Gastrocnemius medialis (tissue), 4 donors: Measurements from ENCODE around the gene EIF5AL1. TPM values are rescaled to one million over a fixed set of nuclear protein-coding genes. Genes with fewer than 3 reads are reported as not detected.

Experiments used
- ATAC-seq, 2 donors: fragments of 150-250 bp; one replicate each; pipeline ENCODE4 v1.9.1; 2016
- DNase-seq, 2 donors: peaks; one replicate each; pipeline ENCODE4 v3.0.0-alpha.2; 2019
- H3K27ac ChIP-seq, 4 donors: fragments of 200-600 bp; sonication (generic); 1 replicate in 1 of 4; 2 replicates in 3 of 4; pipeline ENCODE4 v1.5.1; 2016 to 2018; ENCODE audit warnings: mild to moderate bottlenecking in 2 of 4, moderate library complexity in 1 of 4
- H3K27me3 ChIP-seq, 3 donors: fragments of 200-600 bp; sonication (generic) in 2 of 3; 1 replicate in 1 of 3; 2 replicates in 2 of 3; pipeline versions ENCODE4 v1.5.1 to v1.6.0; 2016 to 2019; ENCODE audit warnings: mild to moderate bottlenecking in 1 of 3, moderate library complexity in 1 of 3
- H3K36me3 ChIP-seq, 2 donors: fragments of 200-600 bp; sonication (generic) in 1 of 2; one replicate each; pipeline ENCODE4 v1.5.1; 2017 to 2018
- H3K4me1 ChIP-seq, 2 donors: fragments of 200-600 bp; sonication (generic) in 1 of 2; one replicate each; pipeline ENCODE4 v1.5.1; 2016 to 2017; ENCODE audit warnings: mild to moderate bottlenecking in 2 of 2
- H3K4me3 ChIP-seq, 4 donors: fragments of 200-600 bp; sonication (generic) in 3 of 4; 1 replicate in 1 of 4; 2 replicates in 3 of 4; pipeline ENCODE4 v1.5.1; 2016 to 2019; ENCODE audit warnings: mild to moderate bottlenecking in 2 of 4
- H3K9me3 ChIP-seq, 3 donors: fragments of 200-600 bp; sonication (generic) in 2 of 3; 1 replicate in 1 of 3; 2 replicates in 2 of 3; pipeline ENCODE4 v1.5.1; 2016 to 2019
- POLR2A ChIP-seq, 2 donors: fragments of 450-650 bp; IDR thresholded peaks; one replicate each; pipeline ENCODE4 v1.6.1; 2017; ENCODE audit warnings: antibody characterized with exemption in 2 of 2, mild to moderate bottlenecking in 2 of 2, moderate library complexity in 2 of 2
- in situ Hi-C, 4 donors: fragments of 200-750 bp; cut with MboI; loops; one replicate each; pipeline versions ENCODE4 v1.15.0 to v1.8.0; 2017; ENCODE audit warnings: low sequenced_read_pairs in 4 of 4
- intact Hi-C: fragments of 100-400 bp; cut with DNase I; formaldehyde crosslinking; loops from one replicate; pipeline ENCODE4 v1.15.1; 2023; ENCODE audit warnings: low total_unique reads
- total RNA-seq, 4 donors: library from RNA; depleted of rRNA; stranded (reverse); fragments of >200 nt; gene quantifications; one replicate each; pipeline versions ENCODE4 v1.1.0 to v1.2.3, GENCODE V29; 2016
- TF ChIP-seq, protein P1 (sequence below), 5 experiments: fragments of 450-650 bp in 3 of 5; fragments of 200-600 bp in 2 of 5; sonication (generic) in 2 of 5; IDR thresholded peaks in 4 of 5; conservative IDR thresholded peaks in 1 of 5; 1 replicate in 4 of 5; 2 replicates in 1 of 5; pipeline ENCODE4 v1.5.1; 2016 to 2019; ENCODE audit warnings: antibody characterized with exemption in 5 of 5, mild to moderate bottlenecking in 3 of 5, moderate library complexity in 3 of 5

Gene EIF5AL1
- total RNA-seq, 4 donors from 2014 or later = 0.13 to 0.75 (median 0.35) TPM

DNA sequence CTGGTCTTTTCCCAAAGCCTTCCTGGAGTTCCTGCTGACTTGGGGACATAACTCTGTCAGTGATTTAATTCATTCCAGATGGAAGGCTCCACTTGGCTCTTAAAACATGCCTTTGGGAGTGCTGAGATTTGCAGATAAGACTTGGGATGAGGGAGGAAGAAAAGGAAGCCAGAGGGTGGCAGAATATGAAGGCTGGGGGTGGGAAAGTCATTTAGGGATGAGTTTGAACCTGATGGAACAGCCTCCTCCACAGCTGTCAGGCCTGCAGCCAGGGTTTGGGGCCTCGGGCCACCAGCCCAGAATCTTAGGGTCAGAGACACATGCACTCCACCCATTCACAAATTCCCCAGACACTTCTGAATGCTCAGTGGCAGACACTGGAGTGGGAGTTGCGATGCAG lies 28.4 kb upstream of the EIF5AL1 start:
- Histone ChIP-seq H3K36me3 (no peaks in the 10 kb centered on the region), H3K9me3 (no peaks in the 10 kb centered on the region), H3K4me1 (peaks cover 5 to 20% of the 10 kb centered on the region in 2 donors), H3K27me3 (no peaks in the 10 kb centered on the region), H3K4me3 (no peak overlapping the region), H3K27ac (peak overlapping the region in 3 of 4 donors; percentile 49 to 68 (median 61))
- peak; percentile 40 to 44 for ATAC-seq
- intact Hi-C loops = no loop called here
- no peak for TF ChIP-seq POLR2A (IDR thresholded peaks at IDR 0.05)
- TF ChIP-seq, protein P1, sequence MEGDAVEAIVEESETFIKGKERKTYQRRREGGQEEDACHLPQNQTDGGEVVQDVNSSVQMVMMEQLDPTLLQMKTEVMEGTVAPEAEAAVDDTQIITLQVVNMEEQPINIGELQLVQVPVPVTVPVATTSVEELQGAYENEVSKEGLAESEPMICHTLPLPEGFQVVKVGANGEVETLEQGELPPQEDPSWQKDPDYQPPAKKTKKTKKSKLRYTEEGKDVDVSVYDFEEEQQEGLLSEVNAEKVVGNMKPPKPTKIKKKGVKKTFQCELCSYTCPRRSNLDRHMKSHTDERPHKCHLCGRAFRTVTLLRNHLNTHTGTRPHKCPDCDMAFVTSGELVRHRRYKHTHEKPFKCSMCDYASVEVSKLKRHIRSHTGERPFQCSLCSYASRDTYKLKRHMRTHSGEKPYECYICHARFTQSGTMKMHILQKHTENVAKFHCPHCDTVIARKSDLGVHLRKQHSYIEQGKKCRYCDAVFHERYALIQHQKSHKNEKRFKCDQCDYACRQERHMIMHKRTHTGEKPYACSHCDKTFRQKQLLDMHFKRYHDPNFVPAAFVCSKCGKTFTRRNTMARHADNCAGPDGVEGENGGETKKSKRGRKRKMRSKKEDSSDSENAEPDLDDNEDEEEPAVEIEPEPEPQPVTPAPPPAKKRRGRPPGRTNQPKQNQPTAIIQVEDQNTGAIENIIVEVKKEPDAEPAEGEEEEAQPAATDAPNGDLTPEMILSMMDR (IDR thresholded peaks at IDR 0.05 in 4 of 5, conservative IDR thresholded peaks at IDR 0.05 in 1 of 5) = no peak
- in situ Hi-C loops = loop anchor here in 1 of 4 donors (10.0 kb wide), 1 partner anchor 109 kb away; no protein-coding TSS in a partner anchor
- DNase-seq = peak in 1 of 2 donors; percentile 71

DNA sequence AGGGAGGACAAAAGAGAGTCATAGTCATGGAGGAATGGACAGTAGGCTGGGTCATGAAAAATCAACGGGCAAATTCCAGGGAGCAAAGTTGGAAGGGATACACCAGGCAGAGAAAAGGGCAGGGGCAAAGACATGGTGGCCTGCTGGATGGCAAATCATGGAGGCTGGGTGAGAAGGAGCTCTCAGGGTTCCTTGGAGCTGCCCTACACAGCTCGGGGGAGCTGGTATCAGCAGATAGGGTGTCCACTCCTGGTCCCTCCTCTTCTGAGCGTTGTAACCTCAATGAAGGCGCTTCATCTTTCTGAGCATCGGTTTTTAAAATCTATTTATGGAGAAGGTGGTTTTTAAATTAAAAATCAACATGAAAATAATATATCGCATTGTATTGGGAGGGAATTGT lies 27.9 kb upstream of the EIF5AL1 start:
- Histone ChIP-seq H3K36me3 (no peaks in the 10 kb centered on the region), H3K27ac (peak overlapping the region in 1 of 4 donors; percentile 18), H3K4me3 (no peak overlapping the region), H3K9me3 (no peaks in the 10 kb centered on the region), H3K27me3 (no peaks in the 10 kb centered on the region), H3K4me1 (peaks cover 5 to 25% of the 10 kb centered on the region in 2 donors)
- ATAC-seq (no peak), DNase-seq (no peak)
- in situ Hi-C loops = loop anchor here in 1 of 4 donors (10.0 kb wide), 1 partner anchor 110 kb away; no protein-coding TSS in a partner anchor
- TF ChIP-seq POLR2A (IDR thresholded peaks at IDR 0.05) = no peak
- TF ChIP-seq, protein P1 (IDR thresholded peaks at IDR 0.05 in 4 of 5, conservative IDR thresholded peaks at IDR 0.05 in 1 of 5) = no peak
- intact Hi-C loops = no loop called here

GRCh38 chr10:79487296-79488194 lies 24.8 kb upstream of the EIF5AL1 start:
- no peak for TF ChIP-seq POLR2A (IDR thresholded peaks at IDR 0.05)
- TF ChIP-seq, protein P1 (IDR thresholded peaks at IDR 0.05 in 4 of 5, conservative IDR thresholded peaks at IDR 0.05 in 1 of 5) = peak; percentile 49 to 69 (median 66)
- intact Hi-C loops (loop anchor here (1.0 kb wide), 1 partner anchor 113 kb away; no protein-coding TSS in a partner anchor), in situ Hi-C loops (loop anchor here in 1 of 4 donors (10.0 kb wide), 1 partner anchor 113 kb away; no protein-coding TSS in a partner anchor)
- Histone ChIP-seq H3K27me3 (no peaks in the 10 kb centered on the region), H3K4me3 (no peak overlapping the region), H3K4me1 (peaks cover 8 to 28% of the 10 kb centered on the region in 2 donors), H3K36me3 (no peaks in the 10 kb centered on the region), H3K27ac (peak overlapping the region; percentile 67 to 72 (median 70)), H3K9me3 (no peaks in the 10 kb centered on the region)
- peak; percentile 31 to 67 for DNase-seq
- ATAC-seq = peak in 1 of 2 donors; percentile 72

GRCh38 chr10:79488336-79488735 lies 24.0 kb upstream of the EIF5AL1 start:
- intact Hi-C loops (no loop called here), in situ Hi-C loops (loop anchor here in 1 of 4 donors (10.0 kb wide), 1 partner anchor 114 kb away; no protein-coding TSS in a partner anchor)
- peak; percentile 54 to 78 for DNase-seq
- Histone ChIP-seq H3K36me3 (no peaks in the 10 kb centered on the region), H3K27me3 (no peaks in the 10 kb centered on the region), H3K4me1 (peaks cover 8 to 32% of the 10 kb centered on the region in 2 donors), H3K9me3 (no peaks in the 10 kb centered on the region), H3K4me3 (no peak overlapping the region), H3K27ac (peak overlapping the region; percentile 67 to 72 (median 70))
- no peak for TF ChIP-seq POLR2A (IDR thresholded peaks at IDR 0.05)
- TF ChIP-seq, protein P1 (IDR thresholded peaks at IDR 0.05 in 4 of 5, conservative IDR thresholded peaks at IDR 0.05 in 1 of 5) = no peak
- ATAC-seq = peak; percentile 58 to 69
